GM21447 (cell line): ENCODE measurements around the gene MCTP2.

Experiments
- ATAC-seq: cut with Tn5 transposase; IDR thresholded peaks from one replicate; pipeline ENCODE4 v1.9.1; 2021; ENCODE audit not compliant: unreplicated experiment

Gene MCTP2

DNA sequence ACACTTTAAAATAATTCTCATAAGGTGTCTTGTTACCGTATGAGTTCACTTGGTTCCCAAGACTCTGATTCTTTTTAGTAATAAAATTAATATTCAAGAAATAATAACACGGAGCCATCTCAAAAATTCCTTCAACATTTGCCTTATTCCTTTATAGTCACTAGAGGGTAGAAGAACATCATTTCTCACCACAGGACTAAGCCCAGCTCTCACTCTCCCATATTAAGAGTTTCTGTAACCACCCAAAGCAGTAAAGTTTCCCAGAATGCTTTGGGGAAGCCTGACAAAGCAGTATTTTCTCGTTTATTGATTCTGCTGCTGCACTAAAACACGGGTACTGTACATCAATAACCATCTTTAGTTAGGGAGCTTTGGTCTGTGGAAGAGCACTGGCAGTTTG is 114.9 kb downstream of the MCTP2 start:
- no peak for ATAC-seq

DNA sequence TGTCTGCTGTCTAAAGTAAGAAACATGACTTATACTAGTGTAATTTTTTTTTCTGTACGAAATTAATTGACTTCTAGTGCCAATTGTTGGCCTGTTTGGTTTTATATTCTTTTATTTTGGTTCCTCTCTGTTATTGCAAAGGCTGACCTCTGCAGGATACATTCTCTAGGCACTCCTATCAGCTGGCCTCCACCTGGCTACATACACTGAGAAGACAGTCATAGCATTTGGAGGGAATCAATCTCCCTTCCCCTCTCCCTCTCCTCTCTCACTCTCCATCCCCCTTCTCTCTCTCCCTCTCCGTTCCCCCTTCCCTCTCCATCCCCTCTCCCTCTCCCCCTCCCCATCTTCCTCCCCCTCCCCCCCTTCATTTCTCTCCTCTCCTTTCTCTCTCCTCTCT is 116.7 kb downstream of the MCTP2 start:
- ATAC-seq = no peak

GRCh38 chr15:94351031-94351535 is 119.7 kb downstream of the MCTP2 start:
- ATAC-seq = no peak

GRCh38 chr15:94352636-94353487 is 121.5 kb downstream of the MCTP2 start:
- no peak for ATAC-seq

DNA sequence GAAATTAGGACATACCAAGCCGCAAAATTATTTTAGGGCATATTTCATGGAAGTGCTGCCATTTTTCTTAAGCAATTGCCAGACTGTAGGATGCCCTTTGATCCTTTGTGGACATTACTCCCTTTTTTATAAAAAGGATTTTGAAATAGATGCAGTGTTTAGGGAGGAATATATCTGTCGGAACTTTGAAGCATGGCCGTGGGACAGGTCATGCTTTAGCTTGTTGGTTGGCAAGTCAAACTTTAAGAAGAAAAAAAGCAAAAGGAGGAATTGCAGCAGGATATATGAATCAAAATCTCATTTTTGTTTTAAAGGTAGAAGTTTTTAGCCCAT is 122.1 kb downstream of the MCTP2 start:
- ATAC-seq = no peak

DNA sequence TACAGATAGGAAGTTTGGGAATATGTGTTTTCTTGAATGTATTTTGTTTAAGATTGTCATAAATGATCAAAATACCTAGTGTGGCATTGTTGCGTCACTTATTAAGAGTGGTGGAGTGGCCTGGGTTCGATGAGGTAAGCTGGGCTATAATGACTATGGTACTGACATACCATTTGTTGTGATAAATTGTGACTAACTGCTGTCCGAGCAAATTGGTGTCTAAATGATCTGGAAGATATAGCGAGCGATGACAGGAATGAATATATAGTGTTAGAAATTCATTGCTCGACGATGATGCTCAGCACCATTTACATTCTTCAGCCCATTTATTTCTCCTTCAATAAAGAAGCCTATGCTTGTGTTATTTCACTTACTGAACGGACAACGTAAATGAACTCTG is 123.3 kb downstream of the MCTP2 start:
- ATAC-seq = no peak

GRCh38 chr15:94359716-94360115 is 128.4 kb downstream of the MCTP2 start:
- no peak for ATAC-seq

DNA sequence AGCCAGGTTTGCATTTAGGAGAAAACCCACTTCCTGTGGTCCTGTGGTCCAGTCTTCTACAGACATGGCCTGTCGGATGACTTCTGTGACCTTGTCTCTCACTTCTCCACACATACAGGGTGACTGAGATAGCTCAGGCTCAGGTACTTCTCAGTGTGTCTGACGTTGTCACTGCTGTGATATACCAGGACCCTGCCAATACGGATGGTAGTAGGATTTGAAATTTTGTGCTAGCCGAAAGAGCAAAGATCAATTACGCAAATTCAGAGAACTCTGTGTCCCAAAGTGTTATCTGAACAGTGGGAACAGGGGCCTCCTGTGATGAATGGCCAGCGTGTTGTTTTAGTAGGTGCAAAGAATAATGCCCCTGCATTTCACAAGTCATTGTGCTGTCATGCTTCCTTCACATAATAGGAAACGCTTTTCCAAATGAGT is 128.9 kb downstream of the MCTP2 start:
- ATAC-seq = no peak

- ATAC-seq = no peak
These were observed 131.2 kb downstream of the MCTP2 start for GRCh38 chr15:94362385-94363092.

GRCh38 chr15:94363382-94363781 is 132.0 kb downstream of the MCTP2 start:
- no peak for ATAC-seq

GRCh38 chr15:94366781-94367180 is 135.4 kb downstream of the MCTP2 start:
- no peak for ATAC-seq

DNA sequence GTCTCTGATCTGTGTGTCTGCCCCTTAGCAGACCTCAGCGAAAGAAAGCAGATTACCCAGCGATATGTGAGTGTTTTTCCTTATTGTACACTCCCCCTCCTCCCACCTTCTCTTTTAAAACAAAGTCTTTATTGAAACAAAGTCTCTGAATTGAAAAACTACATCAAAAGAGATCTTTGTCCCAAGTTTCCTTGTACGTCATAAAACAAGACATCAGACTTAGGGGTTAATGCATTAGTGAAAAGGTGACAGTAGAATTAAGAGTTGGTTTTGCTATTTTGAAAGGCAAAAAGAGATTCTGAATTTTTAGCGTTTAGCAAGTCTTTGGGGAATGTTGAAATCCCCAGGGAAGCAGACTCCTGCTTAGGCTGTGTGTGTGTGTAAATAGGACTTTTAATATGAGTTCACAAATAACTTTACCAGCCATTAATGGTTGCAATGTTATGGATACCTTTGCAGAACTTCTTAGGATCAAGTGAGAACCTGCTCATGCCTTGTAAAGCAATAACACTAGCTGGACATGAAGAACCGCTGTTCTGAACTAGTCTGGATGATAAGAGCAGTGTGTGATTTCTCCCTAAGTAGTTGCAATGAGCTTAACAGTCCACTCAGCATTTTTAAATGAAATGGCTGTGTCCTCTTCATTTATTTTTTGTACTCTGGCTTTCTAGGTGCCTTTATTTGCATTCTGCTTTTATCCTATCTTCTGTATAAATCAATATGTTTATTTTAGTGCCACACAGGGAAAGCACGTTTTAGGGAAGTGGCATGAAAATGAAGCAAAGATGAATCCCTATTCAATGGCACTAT is 136.6 kb downstream of the MCTP2 start:
- ATAC-seq = no peak

DNA sequence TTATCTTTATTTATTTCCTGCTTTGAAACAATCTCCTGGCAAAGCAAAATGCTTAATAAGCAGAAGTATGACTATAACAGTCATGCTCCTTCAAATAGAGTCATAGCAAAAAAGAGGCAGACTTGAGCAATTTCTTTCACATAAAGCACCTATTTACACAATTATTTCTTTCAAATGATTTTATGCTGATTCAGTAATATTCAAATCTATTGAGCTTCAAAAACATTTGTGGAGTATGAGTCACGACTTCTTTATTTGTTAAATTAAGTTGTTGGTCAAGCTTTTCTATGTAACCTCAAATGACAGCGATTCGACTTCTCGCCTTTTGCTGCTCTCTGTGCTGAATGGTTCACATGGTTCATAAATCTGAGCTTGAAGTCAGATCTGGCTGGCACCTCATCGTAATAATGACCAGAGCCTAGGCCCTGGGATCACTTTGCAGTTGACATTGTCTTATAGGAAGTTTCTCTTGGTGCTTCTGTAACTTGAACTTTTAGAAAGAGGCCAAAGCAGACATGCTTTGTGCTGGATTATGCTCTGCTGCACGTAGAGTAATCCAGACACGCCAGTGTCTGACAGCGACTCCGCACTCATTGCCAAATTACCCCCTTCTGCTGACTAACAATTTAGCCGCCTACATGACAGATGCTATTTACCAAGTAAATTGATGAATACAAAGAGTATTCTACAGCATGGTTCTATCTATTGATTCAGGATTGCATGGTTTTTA is 139.0 kb downstream of the MCTP2 start:
- no peak for ATAC-seq

DNA sequence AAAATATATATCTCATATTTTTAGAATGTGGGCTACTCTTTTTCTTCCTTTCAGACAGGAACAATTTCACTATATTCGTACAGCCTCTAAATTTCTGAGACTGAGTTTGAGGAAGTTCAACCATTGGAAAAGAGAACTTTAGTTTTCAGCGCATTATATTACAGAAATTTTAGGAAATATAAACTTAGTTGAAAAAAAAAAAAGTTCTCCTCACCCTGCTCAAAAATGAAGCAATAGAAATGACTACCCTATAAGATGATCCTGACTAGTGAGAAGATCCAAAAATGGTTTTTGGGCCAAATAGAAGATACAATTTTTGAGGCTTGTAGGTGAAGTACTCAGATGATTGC is 139.6 kb downstream of the MCTP2 start:
- ATAC-seq = no peak

DNA sequence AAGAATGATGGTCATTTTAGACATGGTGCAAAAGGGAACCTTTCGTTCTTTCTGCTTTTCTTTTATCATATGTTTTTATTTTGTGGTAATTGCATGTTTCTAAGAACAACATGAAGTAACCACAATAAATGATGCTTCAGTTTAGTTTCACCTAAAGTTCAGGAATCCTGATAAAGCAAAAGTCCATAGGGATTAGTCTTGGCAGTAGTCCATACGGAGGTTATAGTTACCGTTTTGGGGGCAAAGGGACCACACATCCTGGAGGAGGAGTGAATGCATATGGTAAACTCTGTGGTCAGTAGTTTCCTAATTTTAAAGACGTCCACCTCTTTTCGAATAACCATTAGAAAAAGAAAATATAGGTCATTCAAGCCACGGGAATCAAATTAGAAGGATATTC is 141.5 kb downstream of the MCTP2 start:
- no peak for ATAC-seq

- ATAC-seq = no peak
These were observed 144.6 kb downstream of the MCTP2 start for GRCh38 chr15:94375997-94376396.

GRCh38 chr15:94379986-94380385 is 148.6 kb downstream of the MCTP2 start:
- ATAC-seq = no peak

GRCh38 chr15:94380798-94381197 is 149.4 kb downstream of the MCTP2 start:
- no peak for ATAC-seq

DNA sequence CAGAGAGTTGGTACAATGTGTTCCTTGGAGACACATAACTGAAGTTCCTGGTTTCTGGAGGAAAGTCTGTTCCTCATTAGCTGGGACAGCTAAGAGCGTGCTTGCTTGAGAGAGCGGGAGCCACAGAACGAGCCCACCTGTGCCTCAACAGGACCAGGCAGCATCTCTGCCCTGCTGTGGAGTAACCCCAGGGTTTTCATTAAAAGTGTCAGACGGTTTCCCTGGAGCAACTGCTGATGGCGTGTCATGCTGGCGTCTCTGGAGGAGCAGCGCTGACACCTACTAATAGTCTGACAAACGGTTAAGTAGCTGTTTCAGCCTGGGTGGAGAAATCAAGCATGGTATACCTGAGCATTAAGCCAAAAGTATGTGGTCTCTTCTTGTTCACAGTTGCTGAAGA is 150.0 kb downstream of the MCTP2 start:
- ATAC-seq = no peak

- ATAC-seq = no peak
These were observed 151.7 kb downstream of the MCTP2 start for GRCh38 chr15:94383041-94383440.

GRCh38 chr15:94383706-94384105 is 152.3 kb downstream of the MCTP2 start:
- no peak for ATAC-seq
